GM19438 (cell line): ENCODE data around the gene ADCY1.
"Not testable (repeated sequence)": the region's sequence is repeated elsewhere in the genome, so short reads cannot be mapped to it uniquely, and the experiment has no call there.

Experiments used
- ATAC-seq: cut with Tn5 transposase; IDR thresholded peaks from one replicate; pipeline ENCODE4 v1.9.1; 2021; ENCODE audit warnings: low read depth; ENCODE audit not compliant: unreplicated experiment

The ADCY1 gene

DNA sequence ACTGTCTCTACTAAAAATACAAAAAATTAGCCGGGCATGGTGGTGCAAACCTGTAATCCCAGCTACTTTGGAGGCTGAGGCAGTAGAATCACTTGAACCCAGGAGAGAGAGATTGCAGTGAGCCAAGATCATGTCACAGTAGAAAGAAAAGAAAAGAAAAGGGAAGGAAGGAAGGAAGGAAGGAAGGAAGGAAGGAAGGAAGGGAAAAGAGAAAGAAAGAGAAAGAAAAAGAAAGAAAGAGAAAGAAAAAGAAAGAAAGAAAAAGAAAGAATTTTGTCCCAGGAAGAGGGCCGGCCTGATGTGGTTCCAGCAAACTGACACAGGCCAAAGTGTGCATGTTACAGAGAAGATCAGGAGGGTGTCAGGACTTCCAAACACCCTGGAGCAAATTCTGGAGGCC lies 151.1 kb downstream of the ADCY1 start:
- not testable (repeated sequence) for ATAC-seq

GRCh38 chr7:45726883-45727282 lies 152.7 kb downstream of the ADCY1 start:
- ATAC-seq: no peak

- ATAC-seq: not testable (repeated sequence)
Measured at GRCh38 chr7:45731692-45732443, 157.7 kb downstream of the ADCY1 start.

- ATAC-seq: not testable (repeated sequence)
Measured at GRCh38 chr7:45738920-45739319, 164.8 kb downstream of the ADCY1 start.

DNA sequence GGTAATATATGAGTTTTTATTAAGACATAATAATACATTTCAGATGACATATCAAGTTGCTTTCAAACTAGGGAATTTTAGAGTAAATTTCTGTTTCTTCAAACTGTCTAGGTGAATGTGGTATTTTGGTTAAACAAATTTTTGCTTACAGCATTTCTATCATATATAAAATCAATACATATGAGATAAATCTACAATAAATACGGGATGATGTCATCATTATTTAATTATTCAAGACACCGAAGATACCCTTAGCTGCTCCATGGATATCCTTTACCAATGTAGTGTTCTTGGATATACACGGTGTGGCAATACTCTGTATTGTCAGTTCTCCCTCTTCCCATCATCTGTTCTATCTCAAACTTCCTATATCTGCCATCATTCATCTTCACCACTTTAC lies 166.4 kb downstream of the ADCY1 start:
- not testable (repeated sequence) for ATAC-seq

GRCh38 chr7:45748976-45749375 lies 174.8 kb downstream of the ADCY1 start:
- not testable (repeated sequence) for ATAC-seq

GRCh38 chr7:45751352-45751751 lies 177.2 kb downstream of the ADCY1 start:
- ATAC-seq: not testable (repeated sequence)

DNA sequence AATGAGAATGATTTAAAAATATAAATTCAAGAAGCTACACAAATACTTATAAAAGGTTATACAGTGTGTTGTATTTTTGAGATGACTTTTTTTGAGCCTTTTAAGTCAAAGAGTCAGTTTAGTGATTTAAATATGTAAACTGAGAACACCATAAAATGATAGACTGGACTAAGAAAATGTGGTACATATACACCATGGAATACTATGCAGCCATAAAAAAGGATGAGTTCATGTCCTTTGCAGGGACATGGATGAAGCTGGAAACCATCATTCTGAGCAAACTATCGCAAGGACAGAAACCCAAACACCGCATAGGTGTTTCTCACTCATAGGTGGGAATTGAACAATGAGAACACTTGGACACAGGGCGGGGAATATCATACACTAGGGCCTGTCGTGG lies 182.2 kb downstream of the ADCY1 start:
- not testable (repeated sequence) for ATAC-seq

GRCh38 chr7:45756757-45757156 lies 182.6 kb downstream of the ADCY1 start:
- not testable (repeated sequence) for ATAC-seq

- not testable (repeated sequence) for ATAC-seq
Measured at GRCh38 chr7:45759464-45759863, 185.3 kb downstream of the ADCY1 start.

GRCh38 chr7:45761545-45762205 lies 187.5 kb downstream of the ADCY1 start:
- ATAC-seq: not testable (repeated sequence)

- not testable (repeated sequence) for ATAC-seq
Measured at GRCh38 chr7:45762225-45762994, 188.2 kb downstream of the ADCY1 start.

GRCh38 chr7:45768516-45769394 lies 194.6 kb downstream of the ADCY1 start:
- ATAC-seq: peak; percentile 100

DNA sequence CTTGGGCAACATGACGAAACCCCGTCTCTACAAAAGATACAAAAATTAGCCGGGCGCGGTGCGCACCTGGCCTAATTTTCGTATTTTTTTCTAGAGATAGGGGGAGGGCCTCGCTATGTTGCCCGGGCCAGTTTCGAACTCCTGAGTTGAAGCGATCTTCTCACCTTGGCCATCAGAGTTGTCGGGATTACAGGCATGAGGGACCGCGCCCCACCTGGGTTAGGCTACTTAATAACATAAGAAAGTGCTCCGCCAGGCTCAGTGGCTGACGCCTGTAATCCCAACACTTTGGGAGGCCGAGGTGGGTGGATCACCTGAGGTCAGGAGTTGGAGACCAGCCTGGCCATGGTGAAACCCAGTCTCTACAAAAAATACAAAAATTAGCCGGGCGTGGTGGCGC lies 195.5 kb downstream of the ADCY1 start:
- not testable (repeated sequence) for ATAC-seq
